Measurements from ENCODE around the gene FN1. TPM values are rescaled to one million over a fixed set of nuclear protein-coding genes. Genes with fewer than 3 reads are reported as not detected.

The FN1 gene
- total RNA-seq, 1 experiment from 2014 or later, result 143 TPM

GRCh38 chr2:215452725-215453124 is 16.9 kb upstream of the FN1 start:
- no peaks in the 10 kb centered on the region for H3K4me1 ChIP-seq
- H3K4me3 ChIP-seq, result no peak overlapping the region
- H3K27ac ChIP-seq, result no peak overlapping the region
- no peak for DNase-seq
- H3K36me3 ChIP-seq, result no peaks in the 10 kb centered on the region
- H3K27me3 ChIP-seq, result no peaks in the 10 kb centered on the region
- no peaks in the 10 kb centered on the region for H3K9me3 ChIP-seq (replicated peaks)

GRCh38 chr2:215451012-215451756 is 15.3 kb upstream of the FN1 start:
- Histone ChIP-seq H3K4me3 (no peak overlapping the region), H3K27me3 (no peaks in the 10 kb centered on the region), H3K36me3 (no peaks in the 10 kb centered on the region), H3K9me3 (replicated peaks) (no peaks in the 10 kb centered on the region), H3K4me1 (no peaks in the 10 kb centered on the region), H3K27ac (no peak overlapping the region)
- no peak for DNase-seq

- Histone ChIP-seq H3K36me3 (no peaks in the 10 kb centered on the region), H3K4me1 (no peaks in the 10 kb centered on the region), H3K27me3 (no peaks in the 10 kb centered on the region), H3K27ac (no peak overlapping the region), H3K9me3 (replicated peaks) (no peaks in the 10 kb centered on the region), H3K4me3 (no peak overlapping the region)
- DNase-seq, result no peak
These were observed 14.5 kb upstream of the FN1 start for GRCh38 chr2:215450188-215451011.

GRCh38 chr2:215447673-215448081 is 11.8 kb upstream of the FN1 start:
- Histone ChIP-seq H3K27me3 (no peaks in the 10 kb centered on the region), H3K4me3 (no peak overlapping the region), H3K9me3 (replicated peaks) (no peaks in the 10 kb centered on the region), H3K4me1 (no peaks in the 10 kb centered on the region), H3K36me3 (no peaks in the 10 kb centered on the region), H3K27ac (no peak overlapping the region)
- no peak for DNase-seq

- H3K36me3 ChIP-seq, result no peaks in the 10 kb centered on the region
- H3K4me3 ChIP-seq, result no peak overlapping the region
- H3K27me3 ChIP-seq, result no peaks in the 10 kb centered on the region
- H3K4me1 ChIP-seq, result no peaks in the 10 kb centered on the region
- DNase-seq, result no peak
- H3K27ac ChIP-seq, result no peak overlapping the region
- no peaks in the 10 kb centered on the region for H3K9me3 ChIP-seq (replicated peaks)
These were observed 11.2 kb upstream of the FN1 start for GRCh38 chr2:215447056-215447455.

- H3K27ac ChIP-seq, result no peak overlapping the region
- no peak overlapping the region for H3K4me3 ChIP-seq
- DNase-seq, result peak in 1 of 2 experiments; percentile 10
- no peaks in the 10 kb centered on the region for H3K36me3 ChIP-seq
- no peaks in the 10 kb centered on the region for H3K27me3 ChIP-seq
- H3K4me1 ChIP-seq, result no peaks in the 10 kb centered on the region
- H3K9me3 ChIP-seq (replicated peaks), result no peaks in the 10 kb centered on the region
These were observed 6.5 kb upstream of the FN1 start for GRCh38 chr2:215442401-215442787.

- Histone ChIP-seq H3K9me3 (replicated peaks) (no peaks in the 10 kb centered on the region), H3K4me1 (no peaks in the 10 kb centered on the region), H3K27ac (no peak overlapping the region), H3K36me3 (no peaks in the 10 kb centered on the region), H3K27me3 (no peaks in the 10 kb centered on the region), H3K4me3 (no peak overlapping the region)
- DNase-seq, result no peak
These were observed 5.9 kb upstream of the FN1 start for GRCh38 chr2:215441560-215442400.

GRCh38 chr2:215439980-215440512 is 4.2 kb upstream of the FN1 start:
- no peak overlapping the region for H3K27ac ChIP-seq
- no peaks in the 10 kb centered on the region for H3K4me1 ChIP-seq
- DNase-seq, result no peak
- no peaks in the 10 kb centered on the region for H3K36me3 ChIP-seq
- no peaks in the 10 kb centered on the region for H3K9me3 ChIP-seq (replicated peaks)
- no peaks in the 10 kb centered on the region for H3K27me3 ChIP-seq
- no peak overlapping the region for H3K4me3 ChIP-seq

GRCh38 chr2:215439404-215439803 is 3.5 kb upstream of the FN1 start:
- H3K27ac ChIP-seq, result no peak overlapping the region

GRCh38 chr2:215437614-215438013 is 1.7 kb upstream of the FN1 start:
- peak overlapping the region; percentile 87 for H3K4me3 ChIP-seq
- H3K4me1 ChIP-seq, result no peaks in the 10 kb centered on the region; the same call in 1 of the 2 replicates
- H3K36me3 ChIP-seq, result peaks cover 4% of the 10 kb centered on the region; the same call in 1 of the 2 replicates
- no peak for DNase-seq
- H3K27ac ChIP-seq, result peak overlapping the region; percentile 84
- H3K27me3 ChIP-seq, result no peaks in the 10 kb centered on the region
- no peaks in the 10 kb centered on the region for H3K9me3 ChIP-seq (replicated peaks)

More at GRCh38 chr2:215439404-215439803, 3.5 kb upstream of the FN1 start:
- Histone ChIP-seq H3K36me3 (no peaks in the 10 kb centered on the region), H3K4me3 (no peak overlapping the region), H3K27me3 (no peaks in the 10 kb centered on the region), H3K9me3 (replicated peaks) (no peaks in the 10 kb centered on the region), H3K4me1 (no peaks in the 10 kb centered on the region; the same call in 1 of the 2 replicates)
- no peak for DNase-seq

GRCh38 chr2:215436705-215437565 is 1.1 kb upstream of the FN1 start:
- H3K27me3 ChIP-seq, result no peaks in the 10 kb centered on the region
- H3K36me3 ChIP-seq, result peaks cover 4% of the 10 kb centered on the region
- no peaks in the 10 kb centered on the region; the same call in 1 of the 2 replicates for H3K4me1 ChIP-seq
- H3K4me3 ChIP-seq, result peak overlapping the region; percentile 87
- H3K27ac ChIP-seq, result peak overlapping the region; percentile 84
- H3K9me3 ChIP-seq (replicated peaks), result no peaks in the 10 kb centered on the region
- peak in 1 of 2 experiments; percentile 49 for DNase-seq

GRCh38 chr2:215435280-215435869 is 493 bp downstream of the FN1 start:
- Histone ChIP-seq H3K36me3 (peaks cover 8% of the 10 kb centered on the region), H3K9me3 (replicated peaks) (no peaks in the 10 kb centered on the region), H3K27me3 (no peaks in the 10 kb centered on the region), H3K4me3 (peak overlapping the region; percentile 87), H3K27ac (peak overlapping the region; percentile 76), H3K4me1 (no peaks in the 10 kb centered on the region; the same call in 1 of the 2 replicates)
- DNase-seq, result peak; percentile 59 to 72

Data from SJCRH30 (cell line).